HepG2 (cell line): ENCODE data around the gene DNAJB11. TPM values are rescaled to one million over a fixed set of nuclear protein-coding genes. Genes with fewer than 3 reads are reported as not detected.

ENCODE experiments used
- GMEB2 ChIP-seq: IDR thresholded peaks from 2 replicates; pipeline ENCODE4 v1.6.1; 2016; ENCODE audit warnings: missing biosample characterization, missing genetic modification reagents, low read depth
- HDAC2 ChIP-seq: sonication (generic); formaldehyde crosslinking; IDR thresholded peaks from 2 replicates; pipeline ENCODE4 v1.4.0; 2020; ENCODE audit warnings: missing genetic modification reagents
- NAIF1 ChIP-seq: sonication (generic); formaldehyde crosslinking; IDR thresholded peaks from 2 replicates; pipeline ENCODE4 v1.5.0; 2020; ENCODE audit warnings: mild to moderate bottlenecking, missing genetic modification reagents, borderline replicate concordance
- RNF2 ChIP-seq: fragments of 450-650 bp; conservative IDR thresholded peaks from 2 replicates; pipeline ENCODE4 v1.6.1; 2016; ENCODE audit warnings: low read depth
- RNF219 ChIP-seq: sonication (generic); formaldehyde crosslinking; IDR thresholded peaks from 2 replicates; pipeline ENCODE4 v1.5.0; 2020; ENCODE audit warnings: mild to moderate bottlenecking, missing genetic modification reagents
- ZBTB33 ChIP-seq: sonication (generic); formaldehyde crosslinking; IDR thresholded peaks from 2 replicates; pipeline ENCODE4 v1.4.0; 2020; ENCODE audit warnings: missing genetic modification reagents
- ZKSCAN8 ChIP-seq: IDR thresholded peaks from 2 replicates; pipeline ENCODE4 v1.6.1; 2016; ENCODE audit warnings: borderline replicate concordance, missing genetic modification reagents, missing compliant biosample characterization
- ZNF407 ChIP-seq: sonication (generic); formaldehyde crosslinking; IDR thresholded peaks from one replicate; pipeline ENCODE4 v1.5.1; 2020; ENCODE audit warnings: mild to moderate bottlenecking, missing genetic modification reagents; ENCODE audit errors: not compliant biosample characterization
- ZNF44 ChIP-seq: sonication (generic); formaldehyde crosslinking; IDR thresholded peaks from 2 replicates; pipeline ENCODE4 v1.5.1; 2020; ENCODE audit warnings: mild to moderate bottlenecking, missing genetic modification reagents
- ZNF543 ChIP-seq: sonication (generic); formaldehyde crosslinking; IDR thresholded peaks from 2 replicates; pipeline ENCODE4 v1.4.0; 2020; ENCODE audit warnings: mild to moderate bottlenecking, missing genetic modification reagents
- ZNF747 ChIP-seq: sonication (generic); formaldehyde crosslinking; IDR thresholded peaks from 2 replicates; pipeline ENCODE4 v1.8.1; 2023; ENCODE audit warnings: missing genetic modification reagents, mild to moderate bottlenecking, borderline replicate concordance
- ZNF784 ChIP-seq: sonication (generic); formaldehyde crosslinking; IDR thresholded peaks from 2 replicates; pipeline ENCODE4 v1.5.1; 2020; ENCODE audit warnings: missing genetic modification reagents, mild to moderate bottlenecking, borderline replicate concordance
- polyA plus RNA-seq, 8 experiments: library from polyadenylated mRNA; depleted of rRNA in 3 of 8; stranded (reverse) in 7 of 8; unstranded in 1 of 8; fragments of >200 nt; fragmentation: Illumina TruSeq in 4 of 8; extraction: Trizol in 4 of 8; gene quantifications; 2 replicates each; pipeline versions ENCODE4 v1.2.1 to v1.2.3, GENCODE V29; 2011 to 2016; ENCODE audit warnings: low read depth in 4 of 8, missing spikeins in 1 of 8, mixed read lengths in 1 of 8; ENCODE audit not compliant: insufficient read depth in 1 of 8
- total RNA-seq, 5 experiments: library from RNA; depleted of rRNA; stranded (reverse); fragments of >200 nt; fragmentation: Illumina TruSeq; extraction: Trizol; gene quantifications; 2 replicates each; pipeline ENCODE4 v1.2.3, GENCODE V29; 2016; ENCODE audit warnings: low read depth in 1 of 5

The DNAJB11 gene
- total and polyA plus RNA-seq, 2 of the 13 experiments (the other 11 are each of a cell fraction or from before 2014, with no cell fraction given), result 41.0 to 132 TPM

- no peak for TF ChIP-seq ZNF407 (CRISPR knock-in tag)
- TF ChIP-seq ZKSCAN8 (CRISPR knock-in tag), result no peak
- TF ChIP-seq ZNF44, result no peak
- TF ChIP-seq NAIF1 (CRISPR knock-in tag), result no peak
- peak; percentile 59; the same call in 1 of the 2 replicates for TF ChIP-seq RNF2
- peak; percentile 61; the same call in 1 of the 2 replicates for TF ChIP-seq ZNF543 (CRISPR knock-in tag)
- peak; percentile 71; the same call in 1 of the 2 replicates for TF ChIP-seq ZNF784 (CRISPR knock-in tag)
- 0 out of 2 replicates have a peak, but pooled peaks have one; percentile 84 for TF ChIP-seq ZNF747 (CRISPR knock-in tag)
- TF ChIP-seq RNF219 (CRISPR knock-in tag), result no peak
- TF ChIP-seq HDAC2 (CRISPR knock-in tag), result peak; percentile 48
- no peak; the same call in 1 of the 2 replicates for TF ChIP-seq GMEB2 (CRISPR knock-in tag)
- no peak for TF ChIP-seq ZBTB33
These were observed 3.2 kb upstream of the DNAJB11 start, which contains the start of gene TBCCD1 (continued) for GRCh38 chr3:186567072-186567921.
